GM19099 (cell line): Measurements from ENCODE around the gene MREG.

Source experiments
- POLR2A ChIP-seq: IDR thresholded peaks from 3 replicates; pipeline ENCODE4 v1.6.1; 2011; ENCODE audit warnings: low read depth; ENCODE audit not compliant: insufficient read length; ENCODE audit errors: extremely low read depth

The MREG gene

GRCh38 chr2:215920244-215921100 lies 92.9 kb downstream of the MREG start:
- TF ChIP-seq POLR2A = no peak

- no peak for TF ChIP-seq POLR2A
Observed at GRCh38 chr2:215919624-215920243, 93.6 kb downstream of the MREG start.

- no peak for TF ChIP-seq POLR2A
Observed at GRCh38 chr2:215918901-215919599, 94.3 kb downstream of the MREG start.

- TF ChIP-seq POLR2A = no peak
Observed at GRCh38 chr2:215917953-215918620, 95.3 kb downstream of the MREG start.

- no peak for TF ChIP-seq POLR2A
Observed at GRCh38 chr2:215915441-215915840, 97.9 kb downstream of the MREG start.

GRCh38 chr2:215914777-215915165 lies 98.6 kb downstream of the MREG start:
- no peak for TF ChIP-seq POLR2A

- no peak for TF ChIP-seq POLR2A
Observed at GRCh38 chr2:215914054-215914776, 99.1 kb downstream of the MREG start.

- TF ChIP-seq POLR2A = no peak
Observed at GRCh38 chr2:215912299-215912842, 101.0 kb downstream of the MREG start.

GRCh38 chr2:215911301-215912085 lies 101.9 kb downstream of the MREG start:
- no peak for TF ChIP-seq POLR2A

- TF ChIP-seq POLR2A = no peak
Observed at GRCh38 chr2:215910180-215910579, 103.2 kb downstream of the MREG start.

- TF ChIP-seq POLR2A = no peak
Observed at GRCh38 chr2:215907147-215907546, 106.2 kb downstream of the MREG start.

- no peak for TF ChIP-seq POLR2A
Observed at GRCh38 chr2:215906458-215906857, 106.9 kb downstream of the MREG start.

GRCh38 chr2:215905691-215906090 lies 107.7 kb downstream of the MREG start:
- no peak for TF ChIP-seq POLR2A
